ENCODE results near the gene OSGIN1. TPM values are rescaled to one million over a fixed set of nuclear protein-coding genes. Genes with fewer than 3 reads are reported as not detected.

OSGIN1 gene
- total RNA-seq, 1 experiment from 2014 or later = 3.7 TPM

GRCh38 chr16:84003038-84003437, 50.0 kb downstream of the OSGIN1 start:
- no TSS peak for BruUV-seq (replicated peaks)
- no peak overlapping the region for H3K4me3 Mint-ChIP-seq (ENCODE audit: unreplicated experiment)
- intact Hi-C loops (cut with micrococcal nuclease) = no loop called here
- no peak for TF ChIP-seq CTCF (IDR thresholded peaks at IDR 0.05; ENCODE audit: unreplicated experiment)
- no peaks in the 10 kb centered on the region for H3K9me3 Mint-ChIP-seq (ENCODE audit: unreplicated experiment)
- no peak overlapping the region for H3K27ac Mint-ChIP-seq (ENCODE audit: low read depth, unreplicated experiment)
- H3K27me3 Mint-ChIP-seq (ENCODE audit: insufficient read depth, unreplicated experiment) = peaks cover 18% of the 10 kb centered on the region
- no peaks in the 10 kb centered on the region for H3K4me1 Mint-ChIP-seq (ENCODE audit: insufficient read depth, unreplicated experiment)
- no peaks in the 10 kb centered on the region for H3K36me3 Mint-ChIP-seq (ENCODE audit: insufficient read depth, unreplicated experiment)
- ChIA-PET POLR2A (no interaction called here), CTCF (interaction anchor here (1.6 kb wide), 1 partner anchor 75 kb away, joined by 3 read pairs; no protein-coding TSS in a partner anchor)
- DNase-seq (ENCODE audit: unreplicated experiment) = no peak

- no peak overlapping the region for H3K4me3 Mint-ChIP-seq (ENCODE audit: unreplicated experiment)
- CTCF ChIA-PET = no interaction called here
- no TSS peak for BruUV-seq (replicated peaks)
- H3K36me3 Mint-ChIP-seq (ENCODE audit: insufficient read depth, unreplicated experiment) = no peaks in the 10 kb centered on the region
- intact Hi-C loops (cut with micrococcal nuclease) = no loop called here
- no peaks in the 10 kb centered on the region for H3K9me3 Mint-ChIP-seq (ENCODE audit: unreplicated experiment)
- H3K27ac Mint-ChIP-seq (ENCODE audit: low read depth, unreplicated experiment) = no peak overlapping the region
- peaks cover 18% of the 10 kb centered on the region for H3K27me3 Mint-ChIP-seq (ENCODE audit: insufficient read depth, unreplicated experiment)
- POLR2A ChIA-PET = no interaction called here
- no peak for DNase-seq (ENCODE audit: unreplicated experiment)
- no peak for TF ChIP-seq CTCF (IDR thresholded peaks at IDR 0.05; ENCODE audit: unreplicated experiment)
- H3K4me1 Mint-ChIP-seq (ENCODE audit: insufficient read depth, unreplicated experiment) = no peaks in the 10 kb centered on the region
Observed at GRCh38 chr16:84004442-84004841, 51.4 kb downstream of the OSGIN1 start.

GRCh38 chr16:84005391-84005790, 52.4 kb downstream of the OSGIN1 start:
- H3K27me3 Mint-ChIP-seq (ENCODE audit: insufficient read depth, unreplicated experiment) = peaks cover 18% of the 10 kb centered on the region
- DNase-seq (ENCODE audit: unreplicated experiment) = no peak
- intact Hi-C loops (cut with micrococcal nuclease) = no loop called here
- ChIA-PET CTCF (no interaction called here), POLR2A (interaction anchor here (0.9 kb wide), 1 partner anchor 10 kb away, joined by 3 read pairs; no protein-coding TSS in a partner anchor)
- H3K4me1 Mint-ChIP-seq (ENCODE audit: insufficient read depth, unreplicated experiment) = no peaks in the 10 kb centered on the region
- BruUV-seq (replicated peaks) = no TSS peak
- no peak overlapping the region for H3K27ac Mint-ChIP-seq (ENCODE audit: low read depth, unreplicated experiment)
- no peak for TF ChIP-seq CTCF (IDR thresholded peaks at IDR 0.05; ENCODE audit: unreplicated experiment)
- H3K4me3 Mint-ChIP-seq (ENCODE audit: unreplicated experiment) = no peak overlapping the region
- peaks cover 5% of the 10 kb centered on the region for H3K36me3 Mint-ChIP-seq (ENCODE audit: insufficient read depth, unreplicated experiment)
- H3K9me3 Mint-ChIP-seq (ENCODE audit: unreplicated experiment) = no peaks in the 10 kb centered on the region

- no TSS peak for BruUV-seq (replicated peaks)
- ChIA-PET POLR2A (no interaction called here), CTCF (interaction anchor here (0.6 kb wide), 1 partner anchor 35 kb away, joined by 3 read pairs; no protein-coding TSS in a partner anchor)
- H3K4me3 Mint-ChIP-seq (ENCODE audit: unreplicated experiment) = no peak overlapping the region
- no peaks in the 10 kb centered on the region for H3K4me1 Mint-ChIP-seq (ENCODE audit: insufficient read depth, unreplicated experiment)
- H3K27ac Mint-ChIP-seq (ENCODE audit: low read depth, unreplicated experiment) = no peak overlapping the region
- TF ChIP-seq CTCF (IDR thresholded peaks at IDR 0.05; ENCODE audit: unreplicated experiment) = no peak
- peaks cover 6% of the 10 kb centered on the region for H3K36me3 Mint-ChIP-seq (ENCODE audit: insufficient read depth, unreplicated experiment)
- H3K9me3 Mint-ChIP-seq (ENCODE audit: unreplicated experiment) = no peaks in the 10 kb centered on the region
- H3K27me3 Mint-ChIP-seq (ENCODE audit: insufficient read depth, unreplicated experiment) = peaks cover 18% of the 10 kb centered on the region
- no peak for DNase-seq (ENCODE audit: unreplicated experiment)
- intact Hi-C loops (cut with micrococcal nuclease) = no loop called here
Observed at GRCh38 chr16:84007520-84007919, 54.5 kb downstream of the OSGIN1 start.
